ENCODE results near the gene CMIP.

Gene CMIP

GRCh38 chr16:81587626-81588160, 143.1 kb downstream of the CMIP start:
- no peak for DNase-seq (ENCODE audit: low read depth)

- DNase-seq (ENCODE audit: low read depth): no peak
Observed at GRCh38 chr16:81588326-81589081, 143.9 kb downstream of the CMIP start.

- DNase-seq (ENCODE audit: low read depth): no peak
Observed at GRCh38 chr16:81589975-81590650, 145.5 kb downstream of the CMIP start.

GRCh38 chr16:81590714-81591544, 146.3 kb downstream of the CMIP start:
- no peak for DNase-seq (ENCODE audit: low read depth)

GRCh38 chr16:81591545-81591870, 146.9 kb downstream of the CMIP start:
- DNase-seq (ENCODE audit: low read depth): no peak

GRCh38 chr16:81592353-81592866, 147.8 kb downstream of the CMIP start:
- no peak for DNase-seq (ENCODE audit: low read depth)

- DNase-seq (ENCODE audit: low read depth): no peak
Observed at GRCh38 chr16:81593481-81593880, 148.9 kb downstream of the CMIP start.

- no peak for DNase-seq (ENCODE audit: low read depth)
Observed at GRCh38 chr16:81595629-81596292, 151.2 kb downstream of the CMIP start.

- DNase-seq (ENCODE audit: low read depth): no peak
Observed at GRCh38 chr16:81597079-81597658, 152.6 kb downstream of the CMIP start.

- no peak for DNase-seq (ENCODE audit: low read depth)
Observed at GRCh38 chr16:81598083-81598482, 153.5 kb downstream of the CMIP start.

- DNase-seq (ENCODE audit: low read depth): no peak
Observed at GRCh38 chr16:81599034-81599744, 154.6 kb downstream of the CMIP start.

GRCh38 chr16:81600275-81600674, 155.7 kb downstream of the CMIP start:
- DNase-seq (ENCODE audit: low read depth): no peak

GRCh38 chr16:81601008-81601428, 156.4 kb downstream of the CMIP start:
- no peak for DNase-seq (ENCODE audit: low read depth)

GRCh38 chr16:81601601-81602255, 157.1 kb downstream of the CMIP start:
- DNase-seq (ENCODE audit: low read depth): no peak

GRCh38 chr16:81602256-81602776, 157.7 kb downstream of the CMIP start:
- no peak for DNase-seq (ENCODE audit: low read depth)

GRCh38 chr16:81602792-81603191, 158.2 kb downstream of the CMIP start:
- no peak for DNase-seq (ENCODE audit: low read depth)

GRCh38 chr16:81604960-81605383, 160.4 kb downstream of the CMIP start:
- no peak for DNase-seq (ENCODE audit: low read depth)

GRCh38 chr16:81606039-81606438, 161.4 kb downstream of the CMIP start:
- no peak for DNase-seq (ENCODE audit: low read depth)

GRCh38 chr16:81607006-81607405, 162.4 kb downstream of the CMIP start:
- DNase-seq (ENCODE audit: low read depth): no peak
